ENCODE data around the gene UBE2E2.

- no peak for TF ChIP-seq GATA3 (IDR thresholded peaks at IDR 0.05; ENCODE audit: low read depth, low read length)
- TF ChIP-seq GATA2 (IDR thresholded peaks at IDR 0.05; ENCODE audit: low read depth, low read length): no peak
These were observed 175.0 kb downstream of the UBE2E2 start for GRCh38 chr3:23377928-23378672.

Measured in SH-SY5Y (cell line).